Epithelial cell of proximal tubule (primary cell): ENCODE data around the gene NRDC. TPM values are rescaled to one million over a fixed set of nuclear protein-coding genes. Genes with fewer than 3 reads are reported as not detected.

Source experiments
- DNase-seq: peaks from one replicate; pipeline ENCODE4 v3.0.0-alpha.2; 2011; ENCODE audit warnings: low read depth
- H3K4me3 ChIP-seq: 2 replicates; pipeline ENCODE4 v1.5.1; 2011; ENCODE audit warnings: low read depth, mild to moderate bottlenecking, low read length
- total RNA-seq: library from RNA; depleted of rRNA; stranded (reverse); fragments of >200 nt; gene quantifications from 2 replicates; pipeline ENCODE4 v1.2.3, GENCODE V29; 2015
- TF ChIP-seq, protein P1 (sequence below): conservative IDR thresholded peaks from 2 replicates; pipeline ENCODE4 v1.5.1; 2012; ENCODE audit warnings: low read depth, mild to moderate bottlenecking, low read length

The NRDC gene
- total RNA-seq, 1 donor from 2014 or later: 46.0 TPM

DNA sequence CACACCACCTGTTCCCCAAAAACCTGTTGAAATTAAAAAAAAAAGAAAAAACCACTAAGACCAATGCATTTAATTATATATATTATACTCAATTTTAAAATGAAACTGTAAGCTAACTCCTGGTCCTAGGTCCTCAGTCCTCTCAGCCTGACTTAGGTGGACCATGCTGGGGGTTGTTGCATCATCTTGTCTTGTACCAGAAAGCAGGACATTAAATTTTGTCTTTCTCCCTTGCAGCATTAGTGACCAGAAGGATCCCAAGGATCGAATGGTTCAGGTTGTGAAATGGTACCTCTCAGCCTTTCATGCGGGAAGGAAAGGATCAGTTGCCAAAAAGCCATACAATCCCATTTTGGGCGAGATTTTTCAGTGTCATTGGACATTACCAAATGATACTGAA is 97.6 kb downstream of the NRDC start:
- no peak overlapping the region for H3K4me3 ChIP-seq
- DNase-seq: no peak
- TF ChIP-seq, protein P1, sequence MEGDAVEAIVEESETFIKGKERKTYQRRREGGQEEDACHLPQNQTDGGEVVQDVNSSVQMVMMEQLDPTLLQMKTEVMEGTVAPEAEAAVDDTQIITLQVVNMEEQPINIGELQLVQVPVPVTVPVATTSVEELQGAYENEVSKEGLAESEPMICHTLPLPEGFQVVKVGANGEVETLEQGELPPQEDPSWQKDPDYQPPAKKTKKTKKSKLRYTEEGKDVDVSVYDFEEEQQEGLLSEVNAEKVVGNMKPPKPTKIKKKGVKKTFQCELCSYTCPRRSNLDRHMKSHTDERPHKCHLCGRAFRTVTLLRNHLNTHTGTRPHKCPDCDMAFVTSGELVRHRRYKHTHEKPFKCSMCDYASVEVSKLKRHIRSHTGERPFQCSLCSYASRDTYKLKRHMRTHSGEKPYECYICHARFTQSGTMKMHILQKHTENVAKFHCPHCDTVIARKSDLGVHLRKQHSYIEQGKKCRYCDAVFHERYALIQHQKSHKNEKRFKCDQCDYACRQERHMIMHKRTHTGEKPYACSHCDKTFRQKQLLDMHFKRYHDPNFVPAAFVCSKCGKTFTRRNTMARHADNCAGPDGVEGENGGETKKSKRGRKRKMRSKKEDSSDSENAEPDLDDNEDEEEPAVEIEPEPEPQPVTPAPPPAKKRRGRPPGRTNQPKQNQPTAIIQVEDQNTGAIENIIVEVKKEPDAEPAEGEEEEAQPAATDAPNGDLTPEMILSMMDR: no peak

DNA sequence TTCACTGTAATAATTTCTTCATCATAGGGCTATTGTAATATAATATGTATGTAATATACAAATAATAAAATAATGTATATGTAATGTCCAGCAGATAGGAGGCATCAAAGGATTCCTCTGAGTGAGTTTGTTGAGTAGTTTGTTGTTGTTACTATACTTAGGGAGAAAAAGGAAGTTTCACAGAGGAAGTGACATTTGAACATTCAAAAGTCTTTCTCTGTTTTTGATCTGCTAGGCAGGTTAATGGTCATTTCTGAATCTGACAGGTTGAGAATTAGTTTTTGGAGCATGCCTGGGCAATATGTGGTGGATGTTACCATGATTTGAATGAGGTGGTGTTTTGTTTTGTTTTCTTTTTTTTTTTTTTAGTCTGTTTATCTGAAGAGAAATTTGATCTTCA is 102.1 kb downstream of the NRDC start:
- no peak for DNase-seq
- TF ChIP-seq, protein P1: no peak
- no peak overlapping the region for H3K4me3 ChIP-seq

DNA sequence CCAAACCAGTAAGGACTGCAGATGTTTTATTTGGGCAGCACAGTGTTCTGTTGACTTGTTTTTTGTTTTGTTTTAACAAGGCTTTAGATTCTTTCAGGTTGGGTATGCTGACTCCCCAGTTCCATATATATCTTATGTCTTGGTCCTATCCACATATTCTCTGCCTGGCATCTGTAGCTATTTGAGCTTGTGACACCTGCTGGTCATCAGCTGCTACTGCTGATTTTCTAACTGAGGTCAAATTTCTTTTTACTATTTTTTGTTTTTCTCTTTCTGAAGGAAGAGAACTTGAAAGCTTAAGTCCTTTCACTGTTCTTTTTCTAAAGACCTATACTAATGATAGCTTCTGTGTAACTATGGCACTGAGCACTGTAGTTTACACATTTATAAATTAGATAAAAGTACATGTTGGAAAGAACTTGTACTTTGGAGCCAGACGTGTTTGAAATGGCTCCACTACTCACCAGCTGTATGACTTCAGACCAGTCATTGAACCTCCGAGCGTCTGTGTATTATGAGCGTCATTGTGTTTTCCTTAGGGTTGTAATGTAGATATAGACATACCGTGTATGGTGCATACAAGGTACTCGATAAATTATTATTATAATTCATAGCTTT is 109.4 kb downstream of the NRDC start:
- H3K4me3 ChIP-seq: no peak overlapping the region
- DNase-seq: peak; percentile 16
- TF ChIP-seq, protein P1: peak; percentile 85

DNA sequence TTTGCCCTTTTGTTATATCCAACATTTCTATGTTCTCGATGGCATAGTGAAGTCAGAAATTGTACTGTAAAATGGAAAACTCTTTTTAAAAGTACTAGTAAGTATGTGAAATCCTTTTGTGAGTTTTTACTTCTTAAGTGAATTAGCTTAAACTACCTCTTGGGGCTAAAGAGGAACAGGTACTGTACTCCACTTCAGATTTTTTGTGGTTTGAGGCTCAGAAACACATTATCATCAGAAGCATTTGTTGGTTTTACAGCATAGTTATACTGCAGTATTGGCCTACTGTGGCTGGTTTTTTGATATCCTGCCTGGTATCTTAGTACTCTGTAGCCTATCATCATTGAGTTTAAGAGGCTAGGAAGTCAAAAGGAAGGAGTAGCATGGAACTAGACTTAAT is 117.2 kb downstream of the NRDC start:
- H3K4me3 ChIP-seq: no peak overlapping the region
- DNase-seq: no peak
- TF ChIP-seq, protein P1: no peak

DNA sequence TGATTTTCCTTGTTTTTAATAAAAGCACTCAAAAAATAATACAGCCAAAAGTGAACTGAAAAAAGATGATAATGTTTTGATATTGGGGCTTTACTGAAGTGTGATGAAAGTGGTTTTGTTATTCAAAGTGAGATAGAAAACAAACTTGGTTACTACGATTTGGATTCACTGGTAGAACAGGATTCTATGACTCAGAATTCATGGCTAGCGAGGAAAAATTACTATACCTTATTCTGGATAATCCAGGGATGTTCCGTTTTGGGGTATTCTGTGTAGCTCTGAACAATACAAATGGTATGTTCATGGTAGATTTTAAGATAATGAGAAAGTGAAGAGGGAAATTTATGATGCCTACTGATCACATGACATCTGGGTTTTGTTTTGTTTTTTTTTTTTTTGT is 117.7 kb downstream of the NRDC start:
- no peak overlapping the region for H3K4me3 ChIP-seq
- TF ChIP-seq, protein P1: no peak
- no peak for DNase-seq

DNA sequence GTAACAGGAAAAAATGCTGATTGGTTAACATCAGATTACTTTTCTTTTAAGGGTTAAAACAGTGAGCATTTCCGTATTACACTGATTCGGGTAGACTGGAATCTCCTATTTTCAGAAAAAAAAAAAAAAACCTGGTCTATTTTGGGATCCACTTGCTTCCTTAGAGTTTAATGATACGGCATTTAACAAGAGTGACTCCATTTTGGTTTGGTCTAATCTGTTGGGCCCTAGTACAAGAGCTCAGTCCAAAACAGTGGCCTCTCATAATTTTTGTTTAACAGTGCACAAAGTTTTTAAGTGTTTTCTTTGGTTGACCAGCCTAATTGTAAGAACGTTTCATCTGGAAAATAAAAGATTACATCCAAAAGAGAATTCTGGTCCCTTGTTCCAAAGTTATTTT is 120.2 kb downstream of the NRDC start:
- DNase-seq: no peak
- H3K4me3 ChIP-seq: no peak overlapping the region
- TF ChIP-seq, protein P1: no peak

DNA sequence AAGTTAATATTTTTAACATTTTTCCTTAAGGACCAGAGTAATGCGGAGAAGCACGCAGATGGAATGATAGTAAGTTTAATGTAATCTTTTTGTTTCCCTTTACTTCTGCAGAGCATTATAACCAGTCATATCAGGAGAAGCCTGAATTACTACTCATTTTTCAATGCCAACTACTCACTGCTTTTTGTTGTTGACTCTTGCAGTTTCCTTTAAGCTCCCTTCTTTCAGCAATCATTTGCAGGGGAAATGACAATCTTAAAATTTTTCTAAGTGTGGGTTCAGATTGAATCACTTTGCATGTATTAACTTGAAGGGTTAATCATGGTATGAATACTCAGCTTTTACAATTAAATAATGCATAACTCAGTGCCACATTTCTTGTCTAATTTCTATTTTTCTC is 122.2 kb downstream of the NRDC start:
- no peak for DNase-seq

More for the DNA sequence above, 122.2 kb downstream of the NRDC start:
- H3K4me3 ChIP-seq: no peak overlapping the region
- TF ChIP-seq, protein P1: no peak
